ENCODE measurements around the gene AK9. TPM values are rescaled to one million over a fixed set of nuclear protein-coding genes. Genes with fewer than 3 reads are reported as not detected.
"Not testable (repeated sequence)": the region's sequence is repeated elsewhere in the genome, so short reads cannot be mapped to it uniquely, and the experiment has no call there.

The AK9 gene
- total and polyA plus RNA-seq, 12 donors = 1.9 to 9.9 (median 5.4) TPM

- 15 to 22% (median 20%) methylated on average over 2 of the region's 2 CpGs for WGBS, 4 donors
- peak in 2 of 7 donors; percentile 9 to 19 for DNase-seq
- intact Hi-C loops (cut with DNase I) = no loop called here
- H3K27ac ChIP-seq = no peak overlapping the region
- no peaks in the 10 kb centered on the region for H3K9me3 ChIP-seq (replicated peaks in 1 of 3)
- no peaks in the 10 kb centered on the region for H3K36me3 ChIP-seq (replicated peaks in 1 of 2)
- no peak overlapping the region for H3K4me3 ChIP-seq
- H3K4me1 ChIP-seq (replicated peaks in 1 of 2) = no peaks in the 10 kb centered on the region
- H3K27me3 ChIP-seq = no peaks in the 10 kb centered on the region
- TF ChIP-seq POLR2A (IDR thresholded peaks at IDR 0.05) (no peak), CTCF (IDR thresholded peaks at IDR 0.05) (peak in 3 of 6 experiments; percentile 14 to 21 (median 17))
These were observed 95.0 kb downstream of the AK9 start for GRCh38 chr6:109595998-109596397.

DNA sequence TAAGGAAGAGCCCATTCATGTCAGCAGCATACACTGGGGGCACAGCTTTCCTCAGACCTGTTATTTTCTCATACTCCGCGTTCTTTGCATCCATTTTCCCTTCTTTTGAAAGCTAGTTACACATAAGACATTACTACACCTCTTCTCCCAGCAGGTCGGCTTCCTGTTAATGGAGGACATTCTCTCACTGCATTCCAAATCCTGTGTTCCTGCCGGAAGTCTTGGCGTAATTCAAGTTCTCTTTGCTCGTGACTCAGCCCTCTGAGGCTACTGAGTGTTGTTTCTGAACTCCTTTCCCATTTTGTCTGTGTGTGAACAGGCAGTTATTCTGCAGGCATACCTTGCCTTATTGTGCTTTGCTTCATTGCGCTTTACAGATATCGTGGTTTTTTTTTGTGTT, 110.5 kb downstream of the AK9 start:
- intact Hi-C loops (cut with DNase I) = no loop called here
- Histone ChIP-seq H3K27me3 (no peaks in the 10 kb centered on the region), H3K4me3 (no peak overlapping the region), H3K9me3 (replicated peaks in 1 of 3) (no peaks in the 10 kb centered on the region), H3K27ac (no peak overlapping the region), H3K4me1 (replicated peaks in 1 of 2) (no peaks in the 10 kb centered on the region), H3K36me3 (replicated peaks in 1 of 2) (no peaks in the 10 kb centered on the region)
- no peak for DNase-seq
- 84 to 88% (median 85%) methylated on average over 8 of the region's 8 CpGs for WGBS, 4 donors
- TF ChIP-seq POLR2A (IDR thresholded peaks at IDR 0.05) (no peak), CTCF (IDR thresholded peaks at IDR 0.05) (no peak)

- Histone ChIP-seq H3K27me3 (no peaks in the 10 kb centered on the region), H3K4me1 (replicated peaks in 1 of 2) (no peaks in the 10 kb centered on the region), H3K4me3 (no peak overlapping the region), H3K36me3 (replicated peaks in 1 of 2) (no peaks in the 10 kb centered on the region), H3K9me3 (replicated peaks in 1 of 3) (no peaks in the 10 kb centered on the region), H3K27ac (no peak overlapping the region)
- TF ChIP-seq CTCF (IDR thresholded peaks at IDR 0.05) = no peak
- TF ChIP-seq POLR2A (IDR thresholded peaks at IDR 0.05) = no peak
- WGBS, 4 donors = 77 to 92% (median 85%) methylated on average over 2 of the region's 2 CpGs
- intact Hi-C loops (cut with DNase I) = no loop called here
- no peak for DNase-seq
These were observed 111.6 kb downstream of the AK9 start for GRCh38 chr6:109579361-109579760.

DNA sequence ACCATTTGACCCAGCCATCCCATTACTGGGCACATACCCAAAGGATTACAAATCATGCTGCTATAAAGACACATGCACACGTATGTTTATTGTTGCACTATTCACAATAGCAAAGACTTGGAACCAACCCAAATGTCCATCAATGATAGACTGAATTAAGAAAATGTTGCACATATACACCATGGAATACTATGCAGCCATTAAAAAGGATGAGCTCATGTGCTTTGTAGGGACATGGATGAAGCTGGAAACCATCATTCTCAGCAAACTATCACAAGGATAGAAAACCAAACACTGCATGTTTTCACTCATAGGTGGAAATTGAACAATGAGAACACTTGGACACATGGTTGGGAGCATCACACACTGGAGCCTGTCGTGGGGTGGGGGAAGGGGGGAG, 121.1 kb downstream of the AK9 start:
- intact Hi-C loops (cut with DNase I); H3K27me3 ChIP-seq; DNase-seq; H3K9me3 ChIP-seq (replicated peaks in 1 of 3); H3K4me3 ChIP-seq; H3K36me3 ChIP-seq (replicated peaks in 1 of 2); H3K27ac ChIP-seq; H3K4me1 ChIP-seq (replicated peaks in 1 of 2): not testable (repeated sequence)
- 85 to 91% (median 88%) methylated on average over 2 of the region's 2 CpGs for WGBS, 4 donors

DNA sequence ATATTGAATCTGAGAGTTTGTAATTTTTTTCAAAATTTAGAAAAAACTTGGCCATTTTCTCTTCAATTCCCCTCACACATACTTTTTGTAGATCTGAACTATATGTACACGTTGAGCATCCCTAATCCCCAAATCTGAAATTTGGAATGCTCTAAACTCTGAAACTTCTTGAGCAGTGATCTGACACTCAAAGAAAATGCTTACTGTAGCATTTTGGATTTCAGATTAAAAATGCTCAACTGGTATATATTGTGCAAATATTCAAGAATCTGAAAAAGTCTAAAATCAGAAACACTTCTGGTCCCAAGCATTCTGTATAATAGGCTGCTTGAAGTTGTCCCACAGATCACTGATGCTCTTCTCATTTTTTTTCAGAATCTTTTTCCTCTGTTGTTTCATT, 129.2 kb downstream of the AK9 start:
- Histone ChIP-seq H3K36me3 (replicated peaks in 1 of 2) (no peaks in the 10 kb centered on the region), H3K4me3 (no peak overlapping the region), H3K4me1 (replicated peaks in 1 of 2) (no peaks in the 10 kb centered on the region), H3K27me3 (no peaks in the 10 kb centered on the region), H3K9me3 (replicated peaks in 1 of 3) (no peaks in the 10 kb centered on the region), H3K27ac (no peak overlapping the region)
- intact Hi-C loops (cut with DNase I) = no loop called here
- TF ChIP-seq POLR2A (IDR thresholded peaks at IDR 0.05) (no peak), CTCF (IDR thresholded peaks at IDR 0.05) (no peak)
- WGBS, 4 donors = 89 to 100% (median 92%) methylated on average over 1 of the region's 1 CpG
- DNase-seq = no peak
